Kidney glomerular epithelial cell (primary cell): Measurements from ENCODE around the gene KCNJ9.
A peak's percentile ranks its signal among the peaks of the same experiment; 100 is the strongest.
"Not testable (repeated sequence)": the region's sequence is repeated elsewhere in the genome, so short reads cannot be mapped to it uniquely, and the experiment has no call there.

ENCODE experiments used
- DNase-seq: peaks from one replicate; lab custom pipeline; 2025; lab: John Stamatoyannopoulos, UW

Gene KCNJ9

DNA sequence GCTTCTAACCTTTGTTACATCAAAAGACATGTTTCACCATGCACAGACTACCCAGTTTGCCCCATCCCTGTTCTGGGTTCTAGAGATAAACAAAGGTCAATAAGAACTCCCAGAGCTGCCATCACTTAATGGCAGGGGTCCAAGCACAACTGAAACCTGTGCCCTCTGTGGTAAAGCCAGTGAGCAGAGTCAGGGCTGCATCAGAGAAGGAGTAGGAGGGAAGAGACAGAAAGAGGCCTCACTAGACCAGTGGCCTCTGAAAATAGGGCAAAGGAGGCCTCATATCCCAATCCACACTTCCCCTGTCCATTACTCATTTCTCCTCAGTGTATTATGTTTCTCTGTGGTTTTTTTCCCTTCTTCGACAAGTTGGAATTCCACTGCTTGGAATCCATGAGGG lies 44.4 kb downstream of the KCNJ9 start:
- DNase-seq = peak; percentile 67

- not testable (repeated sequence) for DNase-seq
Measured at GRCh38 chr1:160126342-160126741, 45.0 kb downstream of the KCNJ9 start.

DNA sequence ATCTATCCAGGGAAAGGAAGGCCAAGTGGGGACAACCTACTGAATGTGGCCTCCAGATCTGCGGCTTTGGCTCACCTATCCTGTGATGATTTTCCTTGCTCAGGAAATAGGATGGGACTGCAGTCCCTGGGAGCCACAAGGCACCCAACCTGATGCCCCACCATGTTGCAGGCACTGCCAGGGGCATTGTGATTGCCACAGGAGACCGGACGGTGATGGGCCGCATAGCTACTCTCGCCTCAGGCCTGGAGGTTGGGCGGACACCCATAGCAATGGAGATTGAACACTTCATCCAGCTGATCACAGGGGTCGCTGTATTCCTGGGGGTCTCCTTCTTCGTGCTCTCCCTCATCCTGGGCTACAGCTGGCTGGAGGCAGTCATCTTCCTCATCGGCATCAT lies 46.0 kb downstream of the KCNJ9 start:
- no peak for DNase-seq

DNA sequence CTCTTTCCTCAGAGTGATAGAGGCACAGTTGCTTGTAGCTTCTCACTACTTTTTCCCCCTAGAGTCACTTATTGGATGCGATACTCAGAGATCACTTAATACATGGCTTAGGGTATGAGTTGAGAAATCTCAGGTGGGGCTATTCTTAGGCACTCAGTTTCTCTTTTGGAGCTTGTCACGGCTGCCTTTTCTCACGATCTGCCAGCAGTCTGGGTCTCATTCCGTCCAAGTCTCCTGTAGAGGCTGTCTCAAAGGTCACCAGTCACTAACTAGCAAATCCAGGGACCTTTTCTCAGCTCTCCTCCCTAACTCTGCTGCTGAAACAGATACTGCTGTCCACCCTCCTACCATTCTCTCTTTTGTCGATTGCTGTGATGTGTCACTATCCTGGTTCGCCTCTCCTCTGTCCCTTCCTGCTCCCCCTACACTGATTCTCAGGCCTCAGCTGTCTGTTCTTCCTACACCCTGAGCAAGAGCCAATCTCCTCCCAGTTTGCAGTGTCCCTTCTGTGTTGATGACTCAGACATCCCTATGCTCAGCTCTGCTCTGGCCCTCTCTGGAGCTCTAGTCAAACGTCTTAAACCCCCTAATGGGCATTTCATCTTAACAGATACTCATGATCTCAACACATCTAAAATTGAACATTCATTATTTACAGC lies 46.7 kb downstream of the KCNJ9 start:
- no peak for DNase-seq

DNA sequence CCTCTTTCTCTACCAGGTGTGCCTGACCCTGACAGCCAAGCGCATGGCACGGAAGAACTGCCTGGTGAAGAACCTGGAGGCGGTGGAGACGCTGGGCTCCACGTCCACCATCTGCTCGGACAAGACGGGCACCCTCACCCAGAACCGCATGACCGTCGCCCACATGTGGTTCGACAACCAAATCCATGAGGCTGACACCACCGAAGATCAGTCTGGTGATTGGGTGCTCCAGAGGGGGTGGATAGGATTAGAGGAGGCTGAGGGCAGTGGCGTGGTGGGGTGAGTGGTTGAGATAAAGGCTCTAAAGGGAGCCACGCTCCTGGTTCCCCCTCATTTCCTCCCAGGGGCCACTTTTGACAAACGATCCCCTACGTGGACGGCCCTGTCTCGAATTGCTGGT lies 47.3 kb downstream of the KCNJ9 start:
- DNase-seq = no peak

DNA sequence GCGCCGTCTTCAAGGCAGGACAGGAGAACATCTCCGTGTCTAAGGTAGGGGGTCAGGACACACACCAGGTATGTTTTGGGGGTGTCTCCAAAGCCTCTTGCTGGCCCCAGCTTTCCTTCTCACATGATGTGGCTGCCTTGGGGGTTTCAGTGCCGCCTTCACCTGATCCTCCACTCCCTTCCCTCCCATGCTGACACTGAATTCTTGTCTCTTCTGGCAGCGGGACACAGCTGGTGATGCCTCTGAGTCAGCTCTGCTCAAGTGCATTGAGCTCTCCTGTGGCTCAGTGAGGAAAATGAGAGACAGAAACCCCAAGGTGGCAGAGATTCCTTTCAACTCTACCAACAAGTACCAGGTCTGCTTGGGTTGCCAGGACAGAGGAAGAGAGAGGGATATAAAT lies 47.7 kb downstream of the KCNJ9 start:
- peak; percentile 40 for DNase-seq

GRCh38 chr1:160129558-160129957 lies 48.2 kb downstream of the KCNJ9 start:
- DNase-seq = no peak

GRCh38 chr1:160129966-160130365 lies 48.6 kb downstream of the KCNJ9 start:
- no peak for DNase-seq

DNA sequence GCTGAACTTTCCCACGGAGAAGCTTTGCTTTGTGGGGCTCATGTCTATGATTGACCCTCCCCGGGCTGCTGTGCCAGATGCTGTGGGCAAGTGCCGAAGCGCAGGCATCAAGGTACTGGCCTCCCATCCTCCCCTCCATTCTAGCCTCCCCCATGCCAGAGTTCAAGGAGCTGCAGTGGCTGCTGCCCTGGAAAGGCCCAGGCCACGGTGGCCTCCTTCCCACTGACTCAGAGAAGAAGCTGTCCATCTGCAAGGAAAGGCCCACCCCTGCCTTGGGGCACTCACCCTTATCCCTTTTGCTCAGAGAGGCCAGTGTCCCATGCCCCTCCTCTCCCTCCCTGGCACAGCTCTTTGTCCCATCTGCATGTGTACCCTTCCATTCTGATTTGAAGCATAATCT lies 49.1 kb downstream of the KCNJ9 start:
- no peak for DNase-seq

DNA sequence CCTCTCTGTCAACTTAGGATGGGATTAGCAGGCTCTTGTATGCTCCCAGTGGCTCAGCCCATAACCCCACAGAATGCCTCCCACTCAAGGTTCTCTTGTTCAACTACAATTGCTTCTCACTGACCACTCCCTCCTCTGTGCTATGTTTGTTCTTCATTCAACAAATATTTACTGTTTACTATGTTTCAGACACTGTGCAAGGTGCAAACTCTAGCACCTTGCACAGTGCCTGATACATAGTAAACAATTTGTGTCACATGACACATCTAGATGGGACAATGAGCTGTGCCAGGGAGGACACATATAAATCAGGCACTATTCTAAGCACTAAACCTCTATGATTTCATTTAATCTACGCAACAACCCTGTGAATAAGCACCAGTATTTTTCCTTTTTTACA lies 49.6 kb downstream of the KCNJ9 start:
- DNase-seq = no peak

GRCh38 chr1:160131803-160132565 lies 50.6 kb downstream of the KCNJ9 start:
- DNase-seq = no peak

DNA sequence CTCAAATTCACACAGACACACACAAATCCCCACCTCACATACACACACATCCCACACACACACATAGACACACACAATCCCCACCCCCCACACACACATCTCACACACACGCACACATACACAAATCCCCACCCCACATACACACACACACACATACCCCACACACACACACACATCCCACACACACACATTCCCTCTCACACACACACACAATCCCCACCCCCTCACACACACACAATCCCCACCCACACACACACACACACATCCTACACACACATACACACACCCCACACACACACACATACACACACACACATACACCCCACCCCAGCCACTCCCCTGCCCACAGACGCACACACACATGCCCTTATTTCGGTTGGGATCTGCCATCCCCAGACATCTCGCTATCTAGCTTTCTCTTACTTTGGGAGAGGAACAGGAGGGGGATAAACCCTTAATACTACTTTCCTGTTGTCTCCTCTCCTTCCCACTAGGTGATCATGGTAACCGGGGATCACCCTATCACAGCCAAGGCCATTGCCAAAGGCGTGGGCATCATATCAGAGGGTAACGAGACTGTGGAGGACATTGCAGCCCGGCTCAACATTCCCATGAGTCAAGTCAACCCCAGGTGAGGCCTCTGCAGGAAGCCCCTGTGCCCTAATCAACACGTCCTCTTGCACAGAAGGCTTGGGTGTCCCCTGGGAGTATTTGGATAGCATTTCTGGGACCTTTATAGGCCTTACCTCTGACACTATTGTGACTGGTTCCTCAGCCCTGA lies 52.8 kb downstream of the KCNJ9 start:
- no peak for DNase-seq

DNA sequence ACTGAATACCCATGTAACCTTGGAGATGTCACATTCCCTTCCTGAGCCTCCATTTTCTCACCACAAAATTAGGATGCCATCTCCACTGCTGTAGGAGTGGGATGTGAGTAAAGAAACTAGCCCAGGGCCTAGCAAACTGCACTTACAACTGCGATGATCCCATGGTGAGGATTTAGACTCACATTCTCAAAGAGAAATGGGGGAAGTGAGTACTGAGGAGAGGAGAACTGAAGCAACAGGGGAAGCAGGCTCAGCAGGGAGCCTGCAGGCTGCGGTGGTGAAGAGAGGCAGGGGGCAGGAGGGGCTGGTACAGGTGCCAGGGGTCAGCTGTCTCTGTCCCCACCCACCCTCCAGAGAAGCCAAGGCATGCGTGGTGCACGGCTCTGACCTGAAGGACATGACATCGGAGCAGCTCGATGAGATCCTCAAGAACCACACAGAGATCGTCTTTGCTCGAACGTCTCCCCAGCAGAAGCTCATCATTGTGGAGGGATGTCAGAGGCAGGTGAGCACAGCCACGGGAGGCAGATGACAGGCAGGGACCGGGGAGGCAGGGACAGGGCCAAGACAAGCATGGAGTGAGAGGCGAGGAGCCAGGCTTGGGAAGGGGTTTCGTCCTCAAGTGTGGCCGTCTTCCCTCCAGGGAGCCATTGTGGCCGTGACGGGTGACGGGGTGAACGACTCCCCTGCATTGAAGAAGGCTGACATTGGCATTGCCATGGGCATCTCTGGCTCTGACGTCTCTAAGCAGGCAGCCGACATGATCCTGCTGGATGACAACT lies 53.6 kb downstream of the KCNJ9 start:
- DNase-seq = no peak

DNA sequence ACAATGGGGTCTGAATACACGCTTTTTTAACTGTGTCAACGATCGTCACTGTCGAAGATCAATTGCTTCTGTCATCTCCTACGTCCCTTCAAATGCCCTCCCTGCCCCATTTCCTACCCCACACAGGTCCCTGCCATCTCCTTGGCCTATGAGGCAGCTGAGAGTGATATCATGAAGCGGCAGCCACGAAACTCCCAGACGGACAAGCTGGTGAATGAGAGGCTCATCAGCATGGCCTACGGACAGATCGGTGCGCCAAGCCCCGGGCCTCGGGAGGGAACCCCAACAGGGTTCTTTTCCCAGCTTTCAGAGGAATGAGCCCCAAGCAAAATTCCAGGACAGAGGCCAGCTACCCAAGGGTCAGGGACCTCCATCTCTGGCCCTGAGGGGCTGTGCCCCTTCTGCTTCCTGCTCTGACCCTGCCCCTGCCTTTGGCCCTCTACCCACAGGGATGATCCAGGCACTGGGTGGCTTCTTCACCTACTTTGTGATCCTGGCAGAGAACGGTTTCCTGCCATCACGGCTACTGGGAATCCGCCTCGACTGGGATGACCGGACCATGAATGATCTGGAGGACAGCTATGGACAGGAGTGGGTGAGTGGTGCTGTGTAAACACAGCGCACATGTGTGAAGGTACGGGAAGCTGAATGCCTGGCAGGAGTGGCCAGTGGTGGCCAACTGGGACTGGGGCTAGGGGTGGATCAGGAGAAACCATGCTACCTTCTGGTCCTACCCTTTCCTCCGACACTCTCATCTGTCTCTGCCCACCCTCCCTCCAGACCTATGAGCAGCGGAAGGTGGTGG lies 55.0 kb downstream of the KCNJ9 start:
- DNase-seq = no peak

DNA sequence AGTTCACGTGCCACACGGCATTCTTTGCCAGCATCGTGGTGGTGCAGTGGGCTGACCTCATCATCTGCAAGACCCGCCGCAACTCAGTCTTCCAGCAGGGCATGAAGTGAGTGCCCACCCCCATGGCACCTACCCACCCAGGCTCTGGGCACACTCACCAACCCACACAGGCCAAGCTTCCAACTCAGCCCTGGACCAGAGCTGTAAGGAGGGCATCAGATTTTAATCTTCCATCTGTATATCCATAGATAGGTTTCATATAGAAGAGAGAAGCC lies 55.5 kb downstream of the KCNJ9 start:
- no peak for DNase-seq

DNA sequence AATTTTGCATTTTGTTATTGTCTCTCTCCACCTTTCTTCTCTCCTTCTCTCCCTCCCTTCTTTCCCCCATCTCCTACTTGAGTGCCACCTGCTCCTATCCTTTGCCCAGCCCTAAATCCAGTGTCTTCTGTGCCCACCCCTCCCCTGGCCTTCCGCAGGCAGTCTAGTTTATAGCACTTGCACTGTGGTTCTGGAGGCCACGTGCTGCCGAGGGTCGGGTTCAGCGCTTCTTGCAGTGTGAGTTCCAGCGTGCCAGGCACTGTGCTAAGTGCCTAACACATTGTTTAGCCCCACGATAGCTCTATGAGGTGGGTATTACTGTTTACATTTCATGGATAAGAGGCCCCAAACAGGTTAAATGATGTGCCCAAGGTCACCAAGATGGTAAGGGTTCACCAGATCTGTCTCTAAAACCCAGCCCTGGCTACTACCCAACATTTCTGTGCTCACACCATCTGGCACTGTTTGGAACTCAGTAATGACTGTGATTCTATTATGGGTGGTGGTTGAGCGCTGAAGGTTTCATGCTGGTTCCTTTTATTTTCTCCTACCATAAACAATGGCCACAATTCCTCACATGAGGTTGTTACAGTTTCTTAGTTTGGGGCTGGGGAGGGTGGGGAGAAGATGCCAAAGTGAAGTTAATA lies 56.0 kb downstream of the KCNJ9 start:
- no peak for DNase-seq

- no peak for DNase-seq
Measured at GRCh38 chr1:160139840-160140239, 58.5 kb downstream of the KCNJ9 start.
